Activated CD8-positive, alpha-beta T cell treated with anti-CD3 and anti-CD28 coated beads for 36 hours (primary cell): Measurements from ENCODE around the gene MYO1D. TPM values are rescaled to one million over a fixed set of nuclear protein-coding genes. Genes with fewer than 3 reads are reported as not detected.

Source experiments
- ATAC-seq: fragments of 200-7000 bp; cut with Tn5 transposase; one replicate; pipeline ENCODE4 v1.10.0; 2021; ENCODE audit warnings: mild to moderate bottlenecking, moderate library complexity
- CTCF ChIA-PET: fragments of 350-600 bp; sonication (Branson Sonifier 250); formaldehyde crosslinking; loops from one replicate; lab custom pipeline; 2021; ENCODE audit warnings: antibody characterized with exemption; lab: Charles Lee
- POLR2A ChIA-PET: fragments of 350-600 bp; sonication (Branson Sonifier 250); formaldehyde crosslinking; loops from one replicate; lab custom pipeline; 2021; ENCODE audit warnings: antibody characterized with exemption; lab: Charles Lee
- DNase-seq: peaks from one replicate; pipeline ENCODE4 v3.0.0-alpha.2; 2020
- H3K27ac Mint-ChIP-seq: one replicate; pipeline ENCODE4 v1.8.0; 2021; ENCODE audit warnings: mild to moderate bottlenecking, mixed read lengths
- H3K27me3 Mint-ChIP-seq: one replicate; pipeline ENCODE4 v1.8.0; 2021; ENCODE audit warnings: mixed read lengths
- H3K36me3 Mint-ChIP-seq: one replicate; pipeline ENCODE4 v1.8.0; 2021; ENCODE audit warnings: low read depth, mixed read lengths
- H3K4me1 Mint-ChIP-seq: one replicate; pipeline ENCODE4 v1.8.0; 2021; ENCODE audit warnings: low read depth, mixed read lengths
- H3K4me3 Mint-ChIP-seq: one replicate; pipeline ENCODE4 v1.8.0; 2021; ENCODE audit warnings: mild to moderate bottlenecking, moderate library complexity, mixed read lengths
- H3K9me3 Mint-ChIP-seq: one replicate; pipeline ENCODE4 v1.8.0; 2021; ENCODE audit warnings: mixed read lengths
- intact Hi-C: fragments of 100-400 bp; cut with micrococcal nuclease; formaldehyde crosslinking; loops from one replicate; pipeline ENCODE4 v1.10.0; 2022
- total RNA-seq, 2 experiments: library from RNA; stranded (reverse); gene quantifications; one replicate each; pipeline ENCODE4 v1.2.3, GENCODE V29; 2021
- TF ChIP-seq, protein P1 (sequence below): fragments of 200-600 bp; IDR thresholded peaks from one replicate; pipeline ENCODE4 v1.8.0; 2022; ENCODE audit warnings: antibody characterized with exemption, mild to moderate bottlenecking

Gene MYO1D
- total RNA-seq, 2 experiments from 2014 or later = 8.3 to 9.2 TPM

- ChIA-PET CTCF (interaction anchor here (0.7 to 1.8 kb wide), 4 partner anchors 11 to 143 kb away, joined by 3 to 7 read pairs (median 4); no protein-coding TSS in a partner anchor), POLR2A (no interaction called here)
- intact Hi-C loops = no loop called here
- TF ChIP-seq, protein P1, sequence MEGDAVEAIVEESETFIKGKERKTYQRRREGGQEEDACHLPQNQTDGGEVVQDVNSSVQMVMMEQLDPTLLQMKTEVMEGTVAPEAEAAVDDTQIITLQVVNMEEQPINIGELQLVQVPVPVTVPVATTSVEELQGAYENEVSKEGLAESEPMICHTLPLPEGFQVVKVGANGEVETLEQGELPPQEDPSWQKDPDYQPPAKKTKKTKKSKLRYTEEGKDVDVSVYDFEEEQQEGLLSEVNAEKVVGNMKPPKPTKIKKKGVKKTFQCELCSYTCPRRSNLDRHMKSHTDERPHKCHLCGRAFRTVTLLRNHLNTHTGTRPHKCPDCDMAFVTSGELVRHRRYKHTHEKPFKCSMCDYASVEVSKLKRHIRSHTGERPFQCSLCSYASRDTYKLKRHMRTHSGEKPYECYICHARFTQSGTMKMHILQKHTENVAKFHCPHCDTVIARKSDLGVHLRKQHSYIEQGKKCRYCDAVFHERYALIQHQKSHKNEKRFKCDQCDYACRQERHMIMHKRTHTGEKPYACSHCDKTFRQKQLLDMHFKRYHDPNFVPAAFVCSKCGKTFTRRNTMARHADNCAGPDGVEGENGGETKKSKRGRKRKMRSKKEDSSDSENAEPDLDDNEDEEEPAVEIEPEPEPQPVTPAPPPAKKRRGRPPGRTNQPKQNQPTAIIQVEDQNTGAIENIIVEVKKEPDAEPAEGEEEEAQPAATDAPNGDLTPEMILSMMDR = no peak
- no peaks in the 10 kb centered on the region for H3K9me3 Mint-ChIP-seq
- H3K4me3 Mint-ChIP-seq = no peak overlapping the region
- H3K27ac Mint-ChIP-seq = no peak overlapping the region
- no peaks in the 10 kb centered on the region for H3K27me3 Mint-ChIP-seq
- ATAC-seq = no peak
- H3K4me1 Mint-ChIP-seq = no peaks in the 10 kb centered on the region
- DNase-seq = no peak
- H3K36me3 Mint-ChIP-seq = no peaks in the 10 kb centered on the region
These were observed 83.1 kb downstream of the MYO1D start for GRCh38 chr17:32793841-32794240.

DNA sequence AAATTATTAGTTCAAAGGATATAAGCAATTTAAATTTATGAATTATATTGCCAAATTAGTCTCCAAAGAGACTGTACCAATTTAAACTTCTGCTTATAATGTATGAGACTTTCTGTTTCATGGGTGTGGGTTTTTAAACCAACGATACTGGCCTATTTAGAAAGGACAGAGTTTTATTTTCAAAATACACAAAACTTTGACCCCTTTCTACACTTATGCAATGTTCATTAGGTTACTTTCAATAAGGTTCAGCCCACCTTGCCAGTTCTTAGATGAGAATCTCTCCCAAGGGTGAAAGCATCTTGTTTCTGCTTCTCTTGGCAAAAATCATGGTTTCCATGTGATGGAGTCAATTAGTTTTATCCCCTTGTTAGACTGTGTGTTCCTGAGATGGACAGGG, 84.7 kb downstream of the MYO1D start:
- DNase-seq (no peak), ATAC-seq (no peak)
- POLR2A ChIA-PET = no interaction called here
- no peaks in the 10 kb centered on the region for H3K9me3 Mint-ChIP-seq
- intact Hi-C loops = no loop called here
- H3K4me3 Mint-ChIP-seq = no peak overlapping the region
- H3K36me3 Mint-ChIP-seq = no peaks in the 10 kb centered on the region
- TF ChIP-seq, protein P1 = no peak
- H3K27ac Mint-ChIP-seq = no peak overlapping the region
- no peaks in the 10 kb centered on the region for H3K27me3 Mint-ChIP-seq
- CTCF ChIA-PET = interaction anchor here (1.0 to 1.8 kb wide), 3 partner anchors 9 to 144 kb away, joined by 6 to 7 read pairs (median 6); partner anchors contain the start of gene MYO1D
- H3K4me1 Mint-ChIP-seq = no peaks in the 10 kb centered on the region

DNA sequence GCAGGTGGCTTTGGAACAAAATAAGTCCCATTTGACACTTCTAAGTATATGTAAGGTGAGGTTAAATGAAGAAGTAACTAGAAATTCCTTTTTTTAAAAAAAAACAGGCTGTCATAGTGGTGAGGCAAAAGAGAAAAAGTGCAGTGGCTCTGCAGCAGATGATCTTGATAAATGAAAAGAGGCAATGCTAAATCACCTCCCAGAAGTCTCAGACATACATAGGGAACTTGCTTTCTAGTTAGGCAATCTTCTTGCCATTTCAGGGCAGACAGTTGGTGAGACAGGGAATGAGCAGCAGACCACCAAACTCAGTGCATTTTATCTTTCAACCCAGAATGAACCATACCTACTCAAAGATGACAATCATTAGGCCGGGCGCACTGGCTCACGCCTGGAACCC, 90.8 kb downstream of the MYO1D start:
- H3K36me3 Mint-ChIP-seq = no peaks in the 10 kb centered on the region
- H3K27me3 Mint-ChIP-seq = no peaks in the 10 kb centered on the region
- H3K27ac Mint-ChIP-seq = no peak overlapping the region
- intact Hi-C loops = no loop called here
- no peaks in the 10 kb centered on the region for H3K4me1 Mint-ChIP-seq
- ATAC-seq (no peak), DNase-seq (no peak)
- TF ChIP-seq, protein P1 = no peak
- no peak overlapping the region for H3K4me3 Mint-ChIP-seq
- H3K9me3 Mint-ChIP-seq = no peaks in the 10 kb centered on the region
- ChIA-PET POLR2A (no interaction called here), CTCF (interaction anchor here (2.2 kb wide), 1 partner anchor 91 kb away, joined by 11 read pairs; the partner anchor contains the start of gene MYO1D)

GRCh38 chr17:32784113-32784512, 92.8 kb downstream of the MYO1D start:
- Mint-ChIP-seq H3K4me1 (no peaks in the 10 kb centered on the region), H3K27ac (no peak overlapping the region), H3K4me3 (no peak overlapping the region), H3K27me3 (no peaks in the 10 kb centered on the region), H3K36me3 (no peaks in the 10 kb centered on the region), H3K9me3 (no peaks in the 10 kb centered on the region)
- POLR2A ChIA-PET = no interaction called here
- TF ChIP-seq, protein P1 = no peak
- ATAC-seq (no peak), DNase-seq (no peak)
- intact Hi-C loops = loop anchor here (5.0 kb wide), 2 partner anchors 93 to 153 kb away; partner anchors contain the start of gene MYO1D
- CTCF ChIA-PET = interaction anchor here (1.0 to 8.2 kb wide), 15 partner anchors 8 to 967 kb away, joined by 3 to 130 read pairs (median 9); partner anchors contain the start of gene MYO1D

DNA sequence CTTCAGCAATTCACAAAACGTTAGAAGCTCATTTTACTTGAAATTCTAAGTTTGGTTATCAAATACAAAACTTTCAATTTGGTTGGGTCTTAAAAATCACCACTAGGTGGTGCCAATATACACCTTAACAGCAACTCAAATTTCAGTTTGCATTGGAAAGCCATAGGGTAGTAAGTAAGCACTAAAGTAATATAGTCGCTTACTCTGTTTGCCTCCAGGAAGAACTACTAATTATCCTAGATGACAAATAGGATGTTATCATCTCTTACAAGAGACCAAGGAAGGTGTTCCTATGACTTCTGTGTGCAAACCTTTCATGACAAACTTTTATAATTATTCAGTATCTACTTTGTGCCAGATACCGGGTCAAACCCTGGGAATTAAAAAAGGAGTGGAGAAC, 93.3 kb downstream of the MYO1D start:
- ATAC-seq = peak; percentile 34
- no peaks in the 10 kb centered on the region for H3K4me1 Mint-ChIP-seq
- no peaks in the 10 kb centered on the region for H3K27me3 Mint-ChIP-seq
- no peaks in the 10 kb centered on the region for H3K9me3 Mint-ChIP-seq
- intact Hi-C loops = loop anchor here (5.0 kb wide), 2 partner anchors 94 to 154 kb away; partner anchors contain the start of gene MYO1D
- no peak for DNase-seq
- ChIA-PET POLR2A (interaction anchor here (0.8 to 1.9 kb wide), 2 partner anchors 126 to 153 kb away, joined by 3 to 4 read pairs; no protein-coding TSS in a partner anchor), CTCF (interaction anchor here (0.6 to 8.2 kb wide), 47 partner anchors 8 to 967 kb away, joined by 3 to 130 read pairs (median 4); partner anchors contain the start of genes MYO1D and TMEM98)
- H3K36me3 Mint-ChIP-seq = no peaks in the 10 kb centered on the region
- TF ChIP-seq, protein P1 = peak; percentile 81
- no peak overlapping the region for H3K27ac Mint-ChIP-seq
- H3K4me3 Mint-ChIP-seq = no peak overlapping the region
